ENCODE measurements around the gene CDC42SE1. TPM values are rescaled to one million over a fixed set of nuclear protein-coding genes. Genes with fewer than 3 reads are reported as not detected.

The CDC42SE1 gene
- total RNA-seq, 1 experiment from 2014 or later = 62.8 TPM

GRCh38 chr1:151037032-151037431 lies 22.4 kb downstream of the CDC42SE1 start:
- no peak for DNase-seq
- BruUV-seq (replicated peaks) = no TSS peak
- Histone ChIP-seq H3K4me3 (no peak overlapping the region), H3K9me3 (ENCODE audit: insufficient read depth, low read depth) (no peaks in the 10 kb centered on the region), H3K79me2 (ENCODE audit: low read depth) (no peaks in the 10 kb centered on the region), H3K36me3 (ENCODE audit: low read depth) (no peaks in the 10 kb centered on the region), H3K9me2 (ENCODE audit: insufficient read depth) (no peaks in the 10 kb centered on the region), H3K27me3 (ENCODE audit: insufficient read depth, low read depth) (no peaks in the 10 kb centered on the region), H3K27ac (no peak overlapping the region), H4K20me1 (ENCODE audit: insufficient read depth) (no peaks in the 10 kb centered on the region), H2AFZ (no peak overlapping the region), H3K4me1 (replicated peaks; ENCODE audit: insufficient read depth) (peaks cover 12% of the 10 kb centered on the region), H3F3A (ENCODE audit: insufficient read depth, low read depth) (no peaks in the 10 kb centered on the region), H3K4me2 (0 out of 2 replicates have a peak overlapping the region, but pooled peaks have one; percentile 24)
- TF ChIP-seq CTCF (conservative IDR thresholded peaks at IDR 0.05) (no peak), EZH2 (IDR thresholded peaks at IDR 0.05; ENCODE audit: low read depth) (no peak)
- intact Hi-C loops (cut with micrococcal nuclease; ENCODE audit: unreplicated experiment) = no loop called here
- ChIA-PET CTCF (interaction anchor here (1.2 kb wide), 1 partner anchor 215 kb away, joined by 4 read pairs; no protein-coding TSS in a partner anchor), POLR2A (ENCODE audit: unreplicated experiment) (interaction anchor here (0.6 to 0.7 kb wide), 2 partner anchors 19 to 30 kb away, joined by 3 to 5 read pairs; partner anchors contain the start of gene MINDY1)

- intact Hi-C loops (cut with micrococcal nuclease; ENCODE audit: unreplicated experiment) = no loop called here
Observed at GRCh38 chr1:151036356-151036755, 23.1 kb downstream of the CDC42SE1 start, which contains the start of gene BNIPL. BNIPL (plus strand) TSS chr1:151036586; CDS start chr1:151036726, 140 bp downstream.

GRCh38 chr1:151035167-151035566 lies 24.3 kb downstream of the CDC42SE1 start:
- H3K36me3 ChIP-seq (ENCODE audit: low read depth) = no peaks in the 10 kb centered on the region; the same call in 1 of the 2 replicates
- no peak overlapping the region for H3K4me2 ChIP-seq
- no peaks in the 10 kb centered on the region for H3K9me2 ChIP-seq (ENCODE audit: insufficient read depth)
- H3K79me2 ChIP-seq (ENCODE audit: low read depth) = no peaks in the 10 kb centered on the region
- TF ChIP-seq EZH2 (IDR thresholded peaks at IDR 0.05; ENCODE audit: low read depth) (no peak), CTCF (conservative IDR thresholded peaks at IDR 0.05) (no peak)
- POLR2A ChIA-PET (ENCODE audit: unreplicated experiment) = interaction anchor here (0.6 kb wide), 1 partner anchor 247 kb away, joined by 3 read pairs; no protein-coding TSS in a partner anchor
- no peaks in the 10 kb centered on the region for H3F3A ChIP-seq (ENCODE audit: insufficient read depth, low read depth)
- BruUV-seq (replicated peaks) = no TSS peak
- H4K20me1 ChIP-seq (ENCODE audit: insufficient read depth) = no peaks in the 10 kb centered on the region
- H3K4me1 ChIP-seq (replicated peaks; ENCODE audit: insufficient read depth) = peaks cover 12% of the 10 kb centered on the region
- no peak for DNase-seq
- no peaks in the 10 kb centered on the region for H3K27me3 ChIP-seq (ENCODE audit: insufficient read depth, low read depth)
- no peaks in the 10 kb centered on the region for H3K9me3 ChIP-seq (ENCODE audit: insufficient read depth, low read depth)
- intact Hi-C loops (cut with micrococcal nuclease; ENCODE audit: unreplicated experiment) = no loop called here
- H3K4me3 ChIP-seq = no peak overlapping the region
- CTCF ChIA-PET = interaction anchor here (0.5 kb wide), 1 partner anchor 311 kb away, joined by 4 read pairs; no protein-coding TSS in a partner anchor
- no peak overlapping the region for H3K27ac ChIP-seq
- no peak overlapping the region for H2AFZ ChIP-seq

More at GRCh38 chr1:151036356-151036755, 23.1 kb downstream of the CDC42SE1 start, which contains the start of gene BNIPL:
- Histone ChIP-seq H2AFZ (no peak within 1 kb of the TSS), H3K27ac (no peak within 1 kb of the TSS), H3K79me2 (ENCODE audit: low read depth) (no peaks in the 10 kb centered on the region), H3K9me3 (ENCODE audit: insufficient read depth, low read depth) (no peaks in the 10 kb centered on the region), H3K9me2 (ENCODE audit: insufficient read depth) (no peaks in the 10 kb centered on the region), H3K4me3 (no peak within 1 kb of the TSS), H3K4me2 (peak within 1 kb of the TSS; percentile 24), H3F3A (ENCODE audit: insufficient read depth, low read depth) (no peaks in the 10 kb centered on the region), H4K20me1 (ENCODE audit: insufficient read depth) (no peaks in the 10 kb centered on the region), H3K36me3 (ENCODE audit: low read depth) (no peaks in the 10 kb centered on the region), H3K4me1 (replicated peaks; ENCODE audit: insufficient read depth) (peaks cover 12% of the 10 kb centered on the region), H3K27me3 (ENCODE audit: insufficient read depth, low read depth) (no peaks in the 10 kb centered on the region)
- ChIA-PET CTCF (interaction anchor here (1.2 kb wide), 1 partner anchor 215 kb away, joined by 4 read pairs; no protein-coding TSS in a partner anchor), POLR2A (ENCODE audit: unreplicated experiment) (interaction anchor here (0.6 to 0.7 kb wide), 4 partner anchors 20 to 139 kb away, joined by 3 to 5 read pairs (median 4); partner anchors contain the start of gene MINDY1)
- peak; percentile 41 to 53 for DNase-seq
- TF ChIP-seq EZH2 (IDR thresholded peaks at IDR 0.05; ENCODE audit: low read depth) = no peak
- no peak for TF ChIP-seq CTCF (conservative IDR thresholded peaks at IDR 0.05)
- no TSS peak for BruUV-seq (replicated peaks)

All from PC-9 (cell line).